GM19238 (cell line): ENCODE data around the gene MALT1.

Experiments used
- DNase-seq: peaks from one replicate; pipeline ENCODE4 v3.0.0; 2011; ENCODE audit warnings: low spot score; ENCODE audit not compliant: insufficient read length

The MALT1 gene

DNA sequence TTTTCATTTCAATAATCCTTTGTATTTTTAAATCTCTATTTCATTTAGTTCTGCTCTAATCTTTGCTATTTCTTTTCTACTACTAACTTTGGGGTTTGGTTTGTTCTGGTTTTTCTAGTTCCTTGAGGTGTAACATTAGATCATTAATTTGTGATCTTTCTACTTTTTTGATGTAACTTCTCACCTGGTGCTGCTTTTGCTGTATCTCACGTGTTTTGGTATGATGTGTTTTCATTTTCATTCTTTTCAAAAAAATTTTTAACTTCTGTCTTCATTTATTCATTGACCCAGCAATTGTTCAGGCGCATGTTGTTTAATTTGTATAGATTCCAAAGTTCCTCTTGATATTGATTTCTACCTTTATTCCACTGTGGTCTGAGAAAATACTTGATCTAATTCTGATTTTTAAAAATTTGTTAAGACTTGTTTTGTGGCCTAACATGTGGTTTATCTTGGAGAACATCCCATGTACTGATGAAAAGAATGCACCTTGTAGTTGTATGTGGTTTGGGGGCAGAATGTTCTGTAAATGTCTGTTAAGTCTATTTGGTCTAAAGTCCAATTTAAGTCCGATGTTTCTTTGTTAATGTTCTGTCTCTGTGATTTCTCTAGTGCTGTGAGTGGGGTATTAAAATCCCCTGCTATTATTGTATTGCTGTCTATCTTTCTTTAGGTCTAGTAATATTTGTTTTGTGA is 17.3 kb upstream of the MALT1 start:
- DNase-seq = no peak

DNA sequence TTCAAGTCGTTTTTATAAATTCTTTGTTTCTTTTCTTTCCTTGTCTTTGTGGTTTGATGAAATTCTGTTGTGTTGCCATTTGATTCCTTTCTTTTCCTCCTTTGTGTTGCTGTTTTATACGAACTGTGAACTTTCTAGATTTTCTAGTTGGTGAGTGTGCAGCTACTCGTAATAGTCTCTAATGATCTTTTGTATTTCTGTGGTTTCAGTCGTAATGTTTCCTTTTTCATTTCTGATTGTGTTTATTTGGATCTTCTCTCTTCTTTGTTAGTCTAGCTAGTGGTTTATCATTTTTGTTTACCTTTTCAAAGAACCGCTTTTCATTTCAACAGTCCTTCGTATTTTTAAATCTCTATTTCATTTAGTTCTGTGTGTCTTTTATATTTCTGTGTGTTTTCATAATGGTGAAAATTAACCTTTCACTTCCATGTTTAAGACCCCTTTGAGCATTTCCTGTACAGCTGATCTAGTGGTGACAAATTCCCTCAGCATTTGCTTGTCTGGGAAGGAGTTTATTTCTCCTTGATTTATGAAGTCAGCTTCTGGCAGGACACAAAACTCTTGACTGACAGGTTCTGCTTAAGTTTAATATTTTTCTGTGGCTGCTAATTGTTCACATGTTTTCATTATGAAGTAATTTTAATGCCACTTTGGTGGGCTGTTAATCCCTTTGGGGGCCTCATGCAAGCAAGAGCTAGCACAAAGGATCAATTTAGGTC is 16.2 kb upstream of the MALT1 start:
- DNase-seq = no peak

DNA sequence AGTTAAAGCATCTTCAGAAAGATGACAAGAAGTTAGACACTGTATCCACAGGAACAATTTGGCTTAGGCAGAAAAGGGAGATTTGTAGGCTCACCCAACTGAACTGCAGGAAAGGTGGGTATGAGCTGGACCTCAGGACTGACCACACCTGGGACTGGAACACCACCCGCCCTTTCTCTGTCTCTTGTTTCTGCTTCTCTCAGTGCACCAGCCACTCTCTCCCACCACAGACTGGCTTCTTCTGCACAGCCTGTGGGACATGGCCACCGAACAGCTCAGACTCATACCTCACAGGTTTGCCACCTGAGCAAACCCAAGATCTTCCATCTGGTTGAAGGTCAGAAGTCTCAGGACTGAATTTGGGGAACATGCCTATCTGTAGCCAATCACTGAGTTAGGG is 14.2 kb upstream of the MALT1 start:
- DNase-seq = no peak

DNA sequence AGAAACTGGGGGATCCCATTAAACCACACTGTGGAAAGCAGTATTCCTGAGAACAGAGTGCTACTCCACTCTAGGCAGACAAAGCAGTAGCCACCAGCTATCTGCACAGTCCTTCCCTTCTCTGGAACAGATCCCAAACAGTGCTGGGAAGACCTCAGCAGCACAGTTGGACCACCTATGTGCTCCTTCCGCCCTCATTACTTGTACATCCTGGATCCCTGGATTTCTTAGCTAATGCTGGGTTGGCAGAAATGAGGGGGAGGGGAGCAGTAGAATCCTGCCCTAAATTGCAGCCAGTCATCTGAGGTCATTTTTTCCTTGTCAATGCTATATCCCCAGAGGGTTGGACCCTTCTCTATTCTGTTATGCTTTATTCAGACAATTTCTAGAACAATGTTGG is 13.8 kb upstream of the MALT1 start:
- no peak for DNase-seq

DNA sequence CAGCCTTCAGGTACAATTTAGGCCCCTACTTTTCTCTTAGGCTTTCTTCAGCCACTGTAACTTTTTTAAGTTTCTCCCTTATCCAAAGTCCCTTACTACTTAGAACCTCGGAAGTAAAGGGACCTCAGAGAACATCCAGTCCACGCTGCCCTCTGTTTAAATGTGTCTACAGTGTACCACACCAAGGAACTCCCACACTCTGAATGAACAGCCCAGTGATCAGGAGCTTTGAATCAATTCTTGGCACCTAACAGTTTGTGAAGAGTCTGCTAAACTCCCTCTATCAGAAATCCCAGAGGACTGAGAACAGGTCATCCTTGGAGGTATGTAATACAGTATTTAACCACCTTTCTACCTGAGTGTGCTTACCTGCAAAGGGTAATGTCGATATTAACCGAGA is 11.6 kb upstream of the MALT1 start:
- DNase-seq = no peak

DNA sequence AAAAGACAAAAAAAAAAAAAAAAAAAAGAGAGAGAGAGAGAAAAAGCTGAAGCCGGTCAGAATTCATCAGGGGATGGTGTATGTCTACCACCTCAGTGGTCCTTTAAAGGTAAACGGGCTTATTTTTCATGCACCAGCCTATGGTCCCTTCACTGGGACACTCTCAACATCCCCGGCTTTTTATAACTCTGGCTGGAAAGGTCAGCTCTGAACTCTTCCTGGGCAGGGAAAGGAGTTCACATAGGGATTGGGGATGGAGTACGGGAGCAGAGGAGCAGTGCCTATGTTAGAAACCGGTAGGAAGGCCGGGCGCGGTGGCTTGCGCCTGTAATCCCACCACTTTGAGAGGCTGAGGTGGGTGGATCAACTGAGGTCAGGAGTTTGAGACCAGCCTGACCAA is 10.3 kb upstream of the MALT1 start:
- no peak for DNase-seq

DNA sequence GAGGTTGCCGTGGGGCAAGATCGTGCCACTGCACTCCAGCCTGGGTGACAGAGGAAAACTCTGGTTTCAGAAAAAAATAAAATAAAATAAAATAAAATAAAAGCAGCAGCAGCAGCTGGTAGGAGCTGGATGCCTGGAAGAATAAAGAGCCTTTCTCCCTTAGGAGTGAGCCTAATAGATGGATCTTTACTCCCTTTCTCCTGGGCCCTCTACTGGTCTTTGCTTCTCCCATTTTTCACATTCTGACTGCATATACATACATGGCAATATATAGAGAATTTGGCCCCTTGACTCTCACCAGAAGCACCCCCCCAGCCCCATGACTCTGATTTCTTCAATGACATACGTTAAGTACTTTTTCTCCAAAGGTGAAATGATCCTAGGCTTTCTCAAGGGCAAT is 9.8 kb upstream of the MALT1 start:
- DNase-seq = no peak

DNA sequence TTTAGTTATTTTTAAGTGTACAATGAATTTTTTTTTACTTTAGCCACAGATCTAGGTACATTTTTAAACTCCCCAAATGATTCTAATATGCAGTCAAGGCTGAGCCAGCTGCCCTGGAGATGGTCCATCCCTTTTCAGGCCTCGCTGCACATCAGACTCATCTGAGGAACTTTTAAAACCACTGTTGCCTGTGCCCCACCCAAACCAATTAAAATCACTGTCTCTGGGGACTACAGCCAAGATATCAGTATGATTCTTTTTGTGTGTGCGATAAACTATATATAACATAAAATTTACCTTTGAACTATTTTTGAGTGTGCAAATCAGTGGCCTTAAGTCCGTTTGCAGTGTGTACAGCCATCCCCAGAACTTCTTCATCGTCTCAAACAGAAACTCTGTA is 9.1 kb upstream of the MALT1 start:
- DNase-seq = no peak

DNA sequence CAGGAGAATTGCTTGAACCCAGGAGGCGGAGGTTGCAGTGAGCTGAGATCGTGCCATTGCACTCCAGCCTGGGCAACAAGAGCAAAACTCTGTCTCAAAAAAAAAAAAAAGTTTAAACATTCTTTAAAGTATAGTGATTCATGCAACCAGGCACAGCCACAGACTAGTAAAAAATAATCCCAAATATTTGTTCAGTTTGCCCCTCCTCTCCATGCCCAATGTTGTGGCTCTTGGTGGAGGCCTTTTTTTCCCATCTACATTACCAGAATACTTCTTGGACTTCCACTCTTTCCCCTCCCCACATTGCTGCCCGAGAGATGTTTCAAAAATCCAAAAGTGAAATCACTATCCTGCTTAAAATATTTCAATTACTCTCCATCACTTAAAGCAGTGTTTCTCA is 5.1 kb upstream of the MALT1 start:
- no peak for DNase-seq

DNA sequence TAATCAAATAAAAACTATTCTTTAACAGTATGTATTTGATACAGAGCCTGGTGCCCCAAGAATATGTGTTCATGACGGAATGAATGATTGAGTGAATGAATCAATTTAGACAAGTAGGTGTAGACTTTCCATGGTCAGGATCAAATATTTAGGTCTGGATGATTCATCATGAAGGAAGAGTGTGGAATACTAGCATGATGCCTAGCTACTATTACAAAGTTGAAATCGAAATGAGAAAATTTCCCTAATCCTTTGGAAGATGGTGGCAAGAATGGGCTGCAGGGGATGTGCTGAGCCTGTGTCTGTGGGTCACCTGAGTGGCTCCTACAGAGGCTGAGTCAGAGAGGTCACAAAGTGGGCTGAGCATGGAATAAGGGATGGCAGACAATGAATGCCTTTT is 3.1 kb upstream of the MALT1 start:
- DNase-seq = no peak

DNA sequence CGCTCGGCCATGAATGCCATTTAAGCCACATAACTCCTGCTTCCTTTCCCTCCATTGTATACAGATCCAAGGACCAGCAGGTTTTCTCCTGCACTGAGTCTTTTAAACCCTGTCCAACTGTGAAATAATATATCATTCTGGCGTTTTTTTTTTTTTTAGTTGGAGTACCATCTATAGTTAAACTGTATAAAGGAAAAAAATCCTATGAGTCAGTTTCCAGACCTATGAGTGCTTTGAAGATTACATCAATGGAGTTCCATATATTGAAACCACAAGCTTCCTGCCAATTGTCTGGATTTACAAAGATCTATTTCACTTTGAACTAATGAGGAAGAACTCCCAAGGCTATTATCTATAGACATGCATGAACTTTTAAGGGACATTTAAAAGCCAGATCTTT is 2.4 kb upstream of the MALT1 start:
- no peak for DNase-seq

DNA sequence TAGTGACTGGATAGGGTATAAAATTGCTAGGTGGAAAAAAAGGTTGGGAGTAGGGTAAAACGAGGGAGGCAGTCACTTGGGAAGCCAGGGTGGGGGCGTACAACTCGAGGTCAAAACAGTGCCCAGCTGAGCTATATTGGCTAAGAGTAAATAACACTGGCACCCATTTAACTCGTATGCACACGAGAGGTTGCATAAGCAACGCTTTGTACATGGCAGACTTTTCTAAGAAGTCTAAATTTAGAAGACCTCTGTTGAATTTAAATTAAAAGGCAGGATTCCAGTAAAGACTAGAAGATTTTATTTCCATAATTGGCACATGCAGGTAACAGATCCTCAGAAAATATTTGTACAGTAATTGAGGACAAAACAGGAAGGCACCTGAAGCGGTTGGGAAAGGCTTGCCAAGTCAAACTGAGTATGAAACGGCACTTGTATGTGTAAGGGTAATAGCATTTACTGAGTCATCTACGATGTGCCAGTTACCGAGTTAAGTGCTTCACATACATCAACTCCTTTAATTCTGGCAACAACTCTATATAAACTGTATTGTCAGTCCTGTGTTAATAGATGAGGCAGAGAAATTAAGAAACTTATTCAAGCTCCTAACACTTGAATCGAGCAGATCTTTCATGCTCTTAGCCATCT is 1.4 kb upstream of the MALT1 start:
- DNase-seq = no peak

DNA sequence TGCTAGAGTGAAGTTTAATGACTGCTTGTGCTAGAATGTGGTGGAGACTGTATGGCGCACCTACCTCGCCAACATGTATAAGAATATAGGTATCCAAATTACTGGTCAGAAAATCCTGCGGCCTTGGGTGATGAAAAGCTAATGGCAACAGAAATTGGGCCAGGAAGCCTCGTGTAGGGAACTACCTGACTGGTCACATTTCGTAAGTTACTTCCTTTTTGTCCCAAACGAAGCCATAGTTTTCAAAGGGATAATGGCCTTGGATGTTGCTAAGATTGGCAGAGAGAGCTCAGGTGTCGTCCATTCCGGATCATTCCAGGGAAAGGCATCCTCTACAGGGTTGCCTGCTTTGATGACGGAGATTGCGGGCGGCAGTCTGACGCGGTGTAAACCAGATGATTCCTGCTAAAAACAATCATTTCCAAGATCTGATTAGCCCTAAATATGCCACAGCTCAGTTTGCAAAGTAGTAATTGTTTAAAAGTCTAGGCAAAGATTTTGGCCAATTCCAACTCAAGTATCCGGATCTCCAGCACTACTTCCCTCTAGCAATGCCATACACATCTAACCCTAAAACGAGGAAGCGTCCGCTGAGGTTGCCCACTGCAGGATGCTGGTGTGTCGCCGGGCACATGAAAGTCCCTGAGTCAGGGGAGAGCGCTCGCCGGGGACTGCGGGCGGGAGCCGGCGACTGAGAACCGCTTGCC is 708 bp upstream of the MALT1 start:
- no peak for DNase-seq

DNA sequence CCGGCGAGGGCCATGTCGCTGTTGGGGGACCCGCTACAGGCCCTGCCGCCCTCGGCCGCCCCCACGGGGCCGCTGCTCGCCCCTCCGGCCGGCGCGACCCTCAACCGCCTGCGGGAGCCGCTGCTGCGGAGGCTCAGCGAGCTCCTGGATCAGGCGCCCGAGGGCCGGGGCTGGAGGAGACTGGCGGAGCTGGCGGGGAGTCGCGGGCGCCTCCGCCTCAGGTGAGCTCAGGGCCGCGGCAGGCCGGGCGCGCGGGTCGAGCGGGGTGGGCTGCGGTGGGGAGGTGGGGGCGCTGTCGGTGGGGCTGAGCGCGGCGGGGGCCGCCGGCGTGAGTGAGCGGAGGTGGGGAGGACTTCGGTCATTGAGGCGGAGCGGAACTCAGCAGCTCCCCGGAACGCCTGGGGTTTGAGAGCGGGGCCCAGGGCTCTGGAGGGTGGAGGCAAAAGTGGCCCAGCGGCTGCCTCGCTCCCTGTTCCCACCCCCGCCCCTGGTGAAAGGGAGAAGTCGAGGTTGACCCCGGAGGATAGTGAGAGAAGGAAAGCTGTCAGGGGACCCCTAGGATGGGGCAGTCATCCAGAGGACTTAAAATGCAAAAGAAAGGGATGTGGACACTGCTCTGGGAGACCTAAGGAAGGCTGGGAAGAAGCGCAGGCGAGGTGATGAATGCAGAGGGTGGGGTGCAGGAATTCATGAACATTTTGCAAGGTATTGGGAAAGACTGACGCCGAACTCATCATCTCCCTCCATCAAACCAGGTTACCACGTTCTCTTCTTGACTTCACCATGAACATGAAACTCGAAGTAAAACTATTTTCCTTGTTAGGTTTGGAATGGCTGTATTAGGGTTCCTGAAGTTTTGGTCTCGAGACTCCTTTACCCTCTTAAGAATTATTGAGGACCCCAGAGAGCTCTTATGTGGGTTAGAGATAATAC is 633 bp downstream of the MALT1 start:
- peak; percentile 50 for DNase-seq

DNA sequence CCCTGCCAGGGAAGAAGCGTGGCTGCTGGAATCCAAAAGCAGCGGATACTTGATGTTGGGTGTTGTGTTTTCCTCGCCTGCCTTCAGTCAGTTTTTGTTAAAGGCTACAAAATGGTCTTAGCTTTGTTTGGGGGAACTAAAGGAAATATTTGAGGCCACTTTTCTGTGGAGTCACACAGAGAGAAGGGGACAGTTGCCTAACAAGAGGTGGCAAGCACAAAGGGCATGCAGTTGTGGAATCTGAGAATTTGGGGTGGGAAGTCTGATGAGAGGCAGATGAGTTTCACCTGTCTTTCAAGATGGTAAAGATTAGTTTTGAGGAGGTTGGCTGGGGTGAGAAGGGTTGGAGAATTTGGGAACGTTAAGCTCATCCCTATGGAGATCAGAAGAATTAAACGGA is 2.9 kb downstream of the MALT1 start:
- DNase-seq = no peak

DNA sequence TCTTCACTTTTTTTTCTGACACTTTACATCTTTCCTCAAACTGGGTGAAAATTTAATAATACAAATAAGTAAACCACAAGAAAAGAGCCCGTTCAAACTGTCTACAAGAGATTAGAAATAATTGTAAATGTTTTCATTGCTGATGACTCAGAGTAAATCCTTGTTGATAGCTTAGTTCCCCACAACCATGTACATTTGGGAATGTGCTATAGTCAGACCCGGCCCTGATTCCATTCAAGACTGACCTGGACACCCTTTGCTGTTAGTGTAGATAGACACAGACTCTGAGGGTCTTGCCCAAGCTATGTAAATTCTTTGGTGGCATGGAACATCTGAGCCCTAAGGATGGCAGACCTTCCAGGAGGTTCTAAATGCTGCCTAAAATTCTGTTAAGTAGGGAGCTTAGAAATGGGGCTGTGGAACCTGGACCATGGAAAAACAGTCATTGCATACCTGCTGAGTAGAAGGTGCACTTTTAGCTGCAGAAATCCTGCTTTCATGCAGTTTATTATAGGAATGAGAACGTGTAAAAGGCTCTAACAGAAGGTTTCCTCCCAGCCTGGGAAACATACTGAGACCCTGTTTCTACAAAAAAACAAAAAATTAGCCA is 3.7 kb downstream of the MALT1 start:
- DNase-seq = no peak

DNA sequence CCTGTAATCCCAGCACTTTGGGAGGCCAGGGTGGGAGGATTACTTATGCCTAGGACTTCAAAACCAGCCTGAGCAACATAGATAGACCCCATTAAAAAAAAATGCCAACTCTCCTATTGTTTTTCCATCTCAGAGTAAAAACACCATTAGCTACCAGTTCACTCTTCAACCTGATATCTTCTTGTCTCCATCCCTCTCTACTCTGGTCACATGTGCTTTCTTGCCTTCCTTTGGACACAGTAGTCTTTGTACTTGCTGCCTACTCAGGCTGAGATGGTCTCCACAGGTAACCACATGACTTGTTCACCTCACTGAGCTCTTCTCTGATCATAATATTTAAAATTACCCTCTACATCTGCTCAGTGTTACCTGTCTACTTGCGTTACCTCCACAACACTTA is 5.0 kb downstream of the MALT1 start:
- no peak for DNase-seq

DNA sequence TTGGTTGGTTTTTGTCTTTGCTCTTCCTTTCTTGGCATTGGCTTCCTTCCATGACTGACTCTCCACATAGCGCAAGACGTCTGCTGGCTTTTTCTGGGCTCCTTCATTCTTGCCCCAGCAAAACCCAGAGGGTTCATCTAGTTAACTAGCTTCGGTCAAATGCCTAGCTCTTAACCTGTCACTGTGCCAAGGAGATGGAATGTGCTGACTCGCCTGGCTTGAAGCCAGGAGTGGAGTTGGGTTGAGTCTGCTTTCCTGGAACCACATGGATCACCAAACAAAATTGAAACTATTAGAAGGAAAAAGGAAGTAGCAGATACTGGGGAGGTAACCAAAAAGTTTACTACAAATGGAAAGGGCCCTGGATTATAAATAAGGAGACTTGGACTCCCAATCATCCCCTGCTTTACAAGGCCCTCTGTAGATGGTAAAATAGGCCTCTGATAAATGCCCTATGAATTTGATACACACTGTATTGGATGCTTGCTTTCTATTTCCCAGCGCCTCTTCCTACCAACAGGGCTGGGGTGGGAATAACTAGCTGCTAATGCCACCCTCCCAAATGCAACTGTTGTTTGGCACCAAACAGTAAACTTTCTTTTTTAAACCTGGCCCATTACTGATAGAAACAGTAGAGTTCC is 11.3 kb downstream of the MALT1 start:
- DNase-seq = no peak

DNA sequence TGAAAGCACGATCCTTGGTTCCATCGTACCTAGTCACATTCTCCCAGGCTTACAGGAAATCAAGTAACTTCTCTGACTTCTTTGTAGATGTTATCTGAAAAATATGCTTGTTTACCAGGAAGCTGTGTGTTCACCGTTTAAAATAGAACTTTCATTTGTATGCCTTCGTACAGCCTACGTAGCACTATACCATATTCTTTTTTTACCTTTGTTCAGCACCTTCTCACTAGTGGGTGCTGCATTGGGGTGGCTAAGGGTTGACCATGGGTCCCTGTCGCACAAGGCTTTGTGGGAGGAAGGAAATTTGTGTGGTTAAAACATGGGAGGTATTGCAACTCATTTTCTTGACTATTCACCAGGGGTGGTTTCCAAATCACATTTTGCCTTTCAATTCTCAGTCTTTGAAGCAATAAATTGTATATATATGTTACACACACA is 16.6 kb downstream of the MALT1 start:
- DNase-seq = peak; percentile 27

DNA sequence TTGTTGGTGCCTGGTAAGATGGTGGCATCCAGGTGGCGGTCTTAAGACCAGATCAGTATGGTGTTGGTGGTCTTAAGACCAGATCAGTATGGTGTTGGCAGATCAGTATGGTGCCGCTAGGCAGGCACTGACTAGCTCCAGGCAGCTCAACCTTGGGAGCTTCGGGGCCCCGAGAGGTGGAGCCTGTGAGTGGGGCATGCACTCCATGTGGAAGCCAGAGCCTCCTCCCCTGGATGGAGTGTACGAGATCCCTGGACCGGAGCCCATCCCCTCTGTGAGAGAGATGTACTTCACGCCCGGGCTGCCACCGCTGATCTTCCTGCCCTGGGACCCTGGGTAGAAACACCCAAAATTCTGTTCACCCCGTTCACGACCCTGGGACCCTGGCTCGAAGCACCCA is 19.0 kb downstream of the MALT1 start:
- DNase-seq = no peak
